ENCODE results near the gene TMEM150B.

Gene TMEM150B

DNA sequence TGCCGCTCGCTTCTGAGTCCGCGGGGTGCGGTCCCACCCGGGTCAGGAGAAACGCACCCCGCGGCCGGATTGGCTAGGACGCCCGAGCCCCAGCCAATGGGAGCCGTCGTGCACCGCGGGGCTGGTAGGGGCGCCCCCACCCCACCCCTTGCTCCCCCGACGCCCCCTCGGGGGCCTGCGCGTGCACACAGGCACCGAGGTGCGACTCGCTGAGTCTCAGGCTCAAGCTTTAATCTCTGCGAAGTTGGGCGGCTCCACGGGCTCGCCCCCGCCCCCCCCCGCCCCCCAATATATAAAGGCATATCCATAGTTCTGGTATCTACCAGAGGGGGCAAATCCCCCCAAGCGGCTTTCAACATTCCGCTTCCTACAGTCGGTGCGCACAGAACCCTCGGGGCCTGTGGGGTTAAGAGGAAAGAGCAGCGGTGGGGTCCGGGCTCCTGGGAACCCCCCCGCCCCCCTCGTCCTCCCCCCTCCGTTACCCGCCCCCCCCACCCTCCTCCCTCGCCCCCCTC is 29.6 kb upstream of the TMEM150B start, which contains the start of gene COX6B2:
COX6B2 (minus strand) TSS at position 22 of the 515 bp plus-strand sequence. CDS start 198 bp downstream, outside the sequence.
- DNase-seq = no peak

DNA sequence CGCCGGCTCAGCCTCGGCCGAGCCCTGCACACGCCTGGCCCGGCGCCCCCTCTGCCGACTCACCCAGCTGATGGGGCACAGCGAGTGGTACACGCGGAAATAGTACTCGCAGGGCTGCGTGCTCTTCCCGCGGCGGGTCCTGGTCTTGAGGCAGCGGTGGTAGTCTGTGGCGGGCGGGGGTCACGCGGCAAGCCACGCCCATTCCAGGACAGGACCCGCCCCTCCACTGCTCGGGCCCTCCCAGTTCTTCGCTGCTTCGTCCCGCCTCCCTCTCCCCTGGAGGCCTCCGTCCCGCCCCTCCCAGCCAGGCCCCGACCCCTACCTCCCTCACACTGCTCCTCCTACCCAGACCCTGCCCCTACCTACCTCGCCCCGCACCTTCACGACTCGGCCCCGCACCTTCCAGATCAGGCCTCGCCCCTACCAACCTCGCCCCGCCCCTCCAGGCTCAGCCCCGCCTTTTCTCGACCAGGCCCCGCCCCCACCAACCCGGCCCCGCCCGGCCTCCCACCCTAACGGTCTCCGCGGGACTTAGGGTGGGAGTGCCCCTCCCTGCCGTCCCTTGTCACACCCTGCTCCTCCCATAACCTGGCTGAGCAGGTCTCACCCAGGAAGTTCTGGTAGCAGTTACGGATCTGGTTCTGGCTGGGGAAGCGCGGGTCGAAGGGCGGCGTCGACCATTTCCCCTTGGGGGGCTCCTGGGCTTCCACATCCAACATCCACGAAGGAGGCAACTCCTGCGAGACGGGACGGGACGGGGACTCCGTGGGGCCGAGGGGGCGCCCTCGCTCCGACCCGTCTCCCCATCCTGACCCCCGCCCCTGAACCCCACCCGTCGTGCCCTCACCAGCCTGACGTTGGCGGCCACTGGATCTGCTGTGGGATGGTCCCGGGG is 28.9 kb upstream of the TMEM150B start:
- peak in 5 of 6 experiments; percentile 51 to 75 (median 65) for DNase-seq

DNA sequence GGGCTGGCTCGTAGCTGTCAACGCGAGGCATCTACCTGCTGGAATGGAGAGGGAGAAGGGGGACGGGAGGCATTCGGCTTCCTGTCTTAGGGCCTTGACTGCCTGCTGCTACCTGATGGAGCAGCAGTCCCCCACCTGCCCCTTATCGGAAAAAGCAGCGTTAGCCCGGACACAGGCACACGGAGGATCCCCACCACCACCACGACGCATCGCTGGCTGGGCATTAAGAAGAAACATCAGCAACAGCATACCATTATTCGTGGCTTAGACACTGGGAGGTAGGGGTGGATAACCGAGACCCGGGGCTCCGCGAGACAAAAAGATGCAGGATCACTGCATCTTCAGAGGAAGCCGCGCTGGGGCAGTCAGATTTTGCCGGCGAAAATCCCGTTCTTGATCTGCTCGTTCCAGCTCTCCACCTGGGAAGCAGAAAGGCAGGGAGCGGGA is 28.2 kb upstream of the TMEM150B start:
- DNase-seq = peak in 1 of 6 experiments; percentile 48

DNA sequence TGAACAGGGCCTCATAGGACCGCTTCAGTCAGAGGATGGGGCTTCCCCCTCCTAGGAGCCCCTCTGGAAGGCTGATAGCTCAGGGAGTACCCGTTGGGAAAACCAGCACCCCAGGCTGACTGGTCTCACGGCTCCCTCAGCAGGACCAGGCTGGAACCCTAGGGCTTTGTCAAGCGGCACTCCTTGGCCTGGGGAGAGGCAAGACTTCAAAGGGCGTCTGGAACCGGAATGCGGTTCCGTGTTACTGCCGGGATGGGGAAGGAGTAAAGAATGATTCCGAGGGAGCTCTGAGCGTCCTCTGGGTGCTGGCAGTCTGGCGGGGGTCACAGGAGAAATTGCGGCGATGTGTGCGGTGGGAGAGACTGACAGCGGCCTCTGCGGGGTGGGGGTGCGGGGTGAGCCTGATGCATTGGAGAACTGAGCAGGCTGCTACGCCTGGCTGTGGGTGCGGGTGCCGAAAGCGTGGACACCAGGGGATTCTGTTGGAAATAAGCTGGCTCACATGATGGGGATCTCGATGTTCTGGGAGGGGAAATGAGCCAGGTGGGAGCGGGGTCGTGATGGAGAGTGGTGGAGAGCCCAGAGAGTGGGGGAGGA is 27.5 kb upstream of the TMEM150B start:
- no peak for DNase-seq

DNA sequence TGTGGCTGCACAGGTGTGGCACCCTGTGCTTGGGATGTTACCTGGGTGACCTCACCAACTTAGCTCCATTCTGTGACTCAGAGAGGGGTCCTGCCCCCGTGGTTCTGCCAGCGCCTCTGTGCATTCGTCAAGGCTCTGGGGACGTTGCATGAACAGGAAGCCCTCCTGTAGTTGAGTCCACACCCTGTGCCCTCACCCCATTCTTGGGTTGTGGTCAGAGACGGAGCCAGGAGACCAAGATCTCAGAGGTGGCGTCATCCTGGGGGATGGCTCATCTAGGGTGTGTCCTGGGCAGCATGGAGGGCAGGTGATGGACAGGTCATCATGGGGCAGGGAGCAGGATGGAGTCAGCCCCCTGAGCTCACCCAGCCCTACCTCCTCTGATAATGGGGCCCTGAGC is 26.9 kb upstream of the TMEM150B start:
- no peak for DNase-seq

DNA sequence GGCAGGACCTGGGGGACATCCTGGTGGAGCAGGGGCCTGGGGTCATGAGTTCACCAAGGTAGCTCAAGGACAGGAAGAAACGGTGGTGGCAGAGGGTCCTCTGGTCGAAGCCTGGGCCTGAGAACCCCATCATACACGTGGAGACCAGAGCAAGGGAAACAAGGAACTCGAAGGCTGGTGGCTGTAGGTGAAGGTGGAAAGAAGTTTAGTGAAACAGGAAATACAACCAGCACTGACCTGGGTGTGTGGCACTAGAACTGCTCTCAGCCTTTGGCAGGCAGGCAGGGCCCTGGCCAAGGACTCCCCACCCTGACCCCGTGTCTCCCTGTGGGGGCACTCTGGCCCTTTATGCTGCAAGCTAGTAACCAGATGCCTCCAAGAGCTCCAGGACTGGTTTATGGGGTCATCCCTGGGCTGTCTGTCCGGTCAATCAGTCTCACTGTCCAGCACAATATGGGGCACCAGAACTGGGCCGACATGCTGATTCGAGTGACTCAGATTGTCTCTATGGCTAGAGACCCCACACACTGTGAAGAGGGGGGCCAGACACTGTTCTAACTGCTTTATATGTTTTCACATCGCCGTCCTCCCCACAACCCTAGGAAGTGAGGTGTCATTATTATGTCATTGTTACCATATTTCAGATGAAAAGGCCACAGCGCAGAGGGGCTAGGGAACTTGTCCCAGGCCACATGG is 25.6 kb upstream of the TMEM150B start:
- DNase-seq = no peak

DNA sequence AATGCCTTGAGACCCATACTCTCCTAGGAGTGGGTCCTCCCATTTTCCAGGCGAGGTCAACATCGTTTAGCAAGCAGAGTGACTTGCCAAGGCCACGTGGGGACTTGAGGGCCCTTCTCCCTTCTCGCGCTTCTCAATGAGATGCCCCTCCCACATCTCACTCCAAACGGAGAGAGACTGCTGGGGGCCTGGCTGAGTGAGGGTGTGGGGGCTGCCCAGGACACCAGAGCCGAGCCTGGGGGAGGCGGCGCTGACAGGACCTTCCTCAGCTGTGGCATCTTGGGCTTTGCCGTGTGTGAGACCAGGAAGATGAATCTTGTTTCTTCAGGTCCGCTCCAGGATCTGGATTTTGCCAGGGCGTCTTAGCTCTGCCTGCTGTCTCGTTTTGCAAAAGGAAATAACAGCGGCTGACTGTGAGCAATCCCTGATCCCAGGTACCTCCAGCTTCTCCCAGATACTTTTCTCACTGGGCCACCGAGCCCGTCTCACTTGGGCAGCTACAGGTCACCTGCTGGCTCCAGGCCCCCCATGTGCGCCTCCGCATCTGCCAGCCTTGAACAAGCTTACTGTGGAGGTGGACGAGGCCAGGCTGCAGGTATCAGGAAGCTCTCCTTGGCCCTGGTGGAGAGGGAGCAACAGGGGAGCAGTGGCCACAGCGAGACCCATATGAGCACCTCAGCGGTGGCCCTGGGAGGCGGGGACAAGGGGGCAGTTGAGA is 23.3 kb upstream of the TMEM150B start:
- no peak for DNase-seq

DNA sequence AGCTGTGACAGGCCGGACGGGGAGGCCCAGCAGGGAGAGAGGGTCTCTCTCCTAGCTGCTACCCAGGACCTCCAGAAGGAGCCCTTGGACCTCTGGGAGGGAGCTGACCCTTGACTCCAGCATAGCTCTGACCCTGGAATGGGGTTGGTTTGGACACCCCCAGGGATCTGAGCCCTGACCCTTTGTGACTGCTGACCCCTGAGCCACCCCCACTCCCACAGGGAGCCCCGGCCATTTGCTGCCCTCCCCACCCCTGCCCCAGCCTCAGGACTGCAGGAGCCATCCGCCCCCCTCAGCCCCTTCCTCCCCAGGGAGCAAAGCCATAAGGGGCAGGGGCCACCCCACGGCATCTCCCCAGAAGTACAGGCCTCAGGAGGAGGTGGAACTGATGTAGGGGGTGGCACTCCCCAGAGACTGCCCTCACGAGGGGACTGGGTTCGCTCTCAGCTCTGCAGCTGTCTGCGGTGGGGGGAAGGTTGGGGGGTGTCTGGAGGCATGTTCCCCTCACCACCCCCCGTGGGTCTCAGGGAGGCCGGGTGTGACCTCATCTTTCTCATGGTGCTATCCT is 22.4 kb upstream of the TMEM150B start:
- DNase-seq = no peak

DNA sequence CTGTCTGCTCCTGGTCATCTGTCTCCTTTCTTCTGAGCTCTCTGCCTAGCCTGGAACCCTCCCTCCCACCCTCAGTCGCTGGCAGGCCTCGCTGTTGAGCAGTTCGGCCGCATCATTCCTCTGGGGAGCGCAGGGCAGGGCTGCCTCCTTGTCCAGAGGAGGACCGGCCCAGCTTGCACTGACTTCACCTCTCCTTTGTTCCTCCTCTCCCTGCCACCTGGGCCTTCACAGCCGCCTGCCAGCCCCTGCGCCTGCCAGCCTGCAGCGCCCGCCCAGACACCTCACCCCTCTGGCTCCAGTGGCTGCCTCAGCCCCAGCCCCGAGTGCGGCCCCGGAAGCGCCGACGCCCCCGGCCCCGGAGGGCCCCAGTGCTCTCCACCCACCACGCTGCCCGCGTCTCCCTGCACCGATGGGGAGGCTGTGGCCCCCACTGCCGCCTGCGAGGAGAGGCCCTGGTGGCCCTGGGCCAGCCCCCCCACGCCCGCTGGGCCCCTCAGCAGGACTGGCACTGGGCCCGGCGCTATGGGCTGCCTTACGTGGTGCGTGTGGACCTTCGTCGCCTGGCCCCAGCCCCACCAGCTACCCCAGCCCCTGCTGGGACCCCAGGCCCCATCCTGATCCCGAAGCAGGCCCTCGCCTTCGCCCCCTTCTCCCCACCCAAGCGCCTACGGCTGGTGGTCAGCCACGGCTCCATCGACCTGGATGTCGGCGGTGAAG is 21.7 kb upstream of the TMEM150B start:
- no peak for DNase-seq

DNA sequence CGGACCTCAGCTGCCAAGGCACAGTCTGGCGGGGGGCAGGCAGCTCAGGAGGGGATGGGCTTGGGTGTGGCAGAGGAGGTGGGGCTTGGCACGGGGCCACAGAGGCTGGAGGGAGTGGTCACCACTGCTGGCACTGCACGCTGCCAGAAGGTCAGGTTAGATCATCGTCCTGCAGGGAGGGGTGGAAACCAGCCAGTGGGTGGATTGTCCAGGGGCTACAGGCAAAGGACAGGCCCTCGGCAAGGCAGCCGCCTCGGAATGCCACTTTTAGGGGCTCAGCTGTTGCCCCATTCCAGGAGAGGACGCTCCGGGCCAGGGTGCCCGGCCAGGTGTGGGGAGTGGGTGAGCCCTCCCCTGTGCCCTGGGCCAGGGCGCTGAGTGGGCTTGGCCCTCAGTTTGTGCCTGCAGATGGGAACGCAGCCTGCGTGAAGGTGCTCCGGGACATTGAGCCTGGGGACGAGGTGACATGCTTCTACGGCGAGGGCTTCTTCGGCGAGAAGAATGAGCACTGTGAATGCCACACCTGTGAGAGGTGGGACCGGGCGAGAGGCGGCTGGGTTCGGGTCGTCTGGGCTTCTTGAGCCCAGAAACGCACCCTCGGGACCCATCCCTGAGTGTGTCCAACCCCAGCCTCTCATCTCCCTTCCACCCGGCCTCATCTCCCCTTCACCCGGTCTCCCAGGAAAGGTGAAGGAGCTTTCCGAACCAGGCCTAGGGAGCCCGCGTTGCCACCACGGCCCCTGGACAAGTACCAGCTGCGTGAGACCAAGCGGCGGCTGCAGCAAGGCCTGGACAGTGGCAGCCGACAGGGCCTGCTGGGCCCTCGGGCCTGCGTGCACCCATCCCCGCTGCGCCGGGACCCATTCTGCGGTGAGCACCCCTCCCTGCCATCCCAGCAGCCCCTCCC is 20.9 kb upstream of the TMEM150B start:
- no peak for DNase-seq

DNA sequence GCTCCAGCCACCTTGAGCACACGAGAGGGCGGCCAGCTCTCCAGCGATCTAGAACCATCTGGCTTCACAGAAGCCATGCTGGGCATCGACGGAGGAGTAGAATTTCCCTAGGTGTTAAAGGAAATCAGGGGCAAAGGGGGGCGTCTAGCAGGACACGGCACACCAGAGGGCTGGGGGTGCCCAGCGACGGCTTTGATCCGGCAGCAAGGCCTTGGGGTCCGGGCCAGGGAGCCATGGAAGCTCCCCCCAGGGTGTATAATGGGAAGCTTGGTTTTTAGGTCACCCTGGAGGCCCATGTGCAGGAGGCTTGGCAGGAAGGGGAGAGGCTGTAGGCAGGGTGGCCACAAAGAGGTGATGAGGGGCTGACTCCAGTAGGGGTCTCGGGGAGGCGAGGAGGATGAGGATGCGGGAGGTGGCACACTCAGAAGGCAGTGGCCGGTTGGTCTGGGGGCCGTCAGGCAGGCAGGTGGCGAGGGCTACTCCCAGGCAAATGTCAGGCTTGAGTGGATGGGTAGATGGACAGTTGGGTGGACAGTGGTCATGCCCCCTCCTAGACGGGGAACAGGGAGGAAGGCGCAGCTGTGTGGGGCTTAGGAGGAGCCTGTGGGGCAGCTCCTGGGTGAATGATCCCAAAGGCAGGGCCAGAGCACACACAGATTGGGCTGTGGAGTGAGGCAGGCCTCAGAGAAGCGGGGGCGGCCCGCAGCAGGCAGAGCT is 20.1 kb upstream of the TMEM150B start:
- no peak for DNase-seq

DNA sequence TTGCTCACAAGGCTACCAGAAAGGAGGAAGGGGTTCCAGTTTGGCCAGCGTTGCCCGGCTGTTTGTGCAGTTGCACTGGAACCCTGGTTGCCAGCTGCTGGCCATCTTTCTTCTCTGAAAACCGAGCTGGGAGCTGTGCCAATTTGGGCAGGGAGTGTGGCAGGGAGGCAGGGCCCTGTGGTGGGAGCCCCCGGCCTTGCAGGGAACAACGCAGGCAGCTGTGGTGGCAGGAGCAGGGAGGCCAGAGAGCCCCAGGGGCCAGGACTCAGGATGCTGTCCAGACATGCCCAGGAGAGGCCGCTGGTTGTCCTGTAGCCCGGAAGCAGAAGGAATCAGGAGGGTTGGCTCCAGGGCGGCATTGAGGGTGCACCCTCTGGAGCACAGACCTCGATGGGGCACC is 19.3 kb upstream of the TMEM150B start:
- DNase-seq = no peak

DNA sequence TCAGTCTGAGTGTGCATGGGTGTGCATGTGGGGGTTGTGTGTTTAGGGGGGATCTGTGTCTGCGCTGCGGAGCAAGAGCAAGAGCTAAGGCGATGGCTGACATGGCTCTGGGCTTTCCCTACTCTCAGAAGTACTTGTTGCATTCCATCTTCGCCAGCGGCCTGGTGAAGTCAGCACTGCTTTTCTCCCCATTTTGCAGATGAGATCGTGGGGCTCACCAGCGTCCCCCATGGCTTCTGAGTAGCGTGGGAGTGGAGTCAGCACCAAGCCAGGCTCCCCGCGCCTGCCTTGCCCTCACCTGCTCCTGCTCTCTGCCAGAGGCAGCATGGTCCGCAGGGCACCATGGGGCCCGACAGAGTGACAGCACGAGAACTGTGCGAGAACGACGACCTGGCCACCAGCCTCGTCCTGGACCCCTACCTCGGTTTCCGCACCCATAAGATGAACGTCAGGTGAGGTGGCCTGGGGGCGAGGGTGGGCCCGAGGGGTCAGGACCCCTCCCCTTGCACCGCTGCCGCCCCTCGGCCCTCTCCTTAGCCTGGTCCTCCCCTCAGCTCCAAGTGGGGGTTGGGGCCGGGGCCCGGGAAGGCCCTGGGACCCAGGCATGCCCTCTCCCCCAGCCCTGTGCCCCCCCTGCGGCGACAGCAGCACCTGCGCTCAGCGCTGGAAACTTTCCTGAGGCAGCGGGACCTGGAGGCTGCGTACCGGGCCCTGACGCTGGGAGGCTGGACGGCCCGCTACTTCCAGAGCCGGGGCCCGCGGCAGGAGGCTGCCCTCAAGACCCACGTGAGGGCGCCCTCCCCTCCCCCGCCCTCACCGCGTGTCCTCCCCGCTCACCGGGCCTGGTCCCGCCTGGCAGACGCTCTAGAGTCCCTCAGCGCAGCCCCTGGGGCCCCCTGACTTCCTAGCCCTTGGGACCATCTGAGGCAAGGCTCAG is 16.7 kb upstream of the TMEM150B start:
- no peak for DNase-seq

DNA sequence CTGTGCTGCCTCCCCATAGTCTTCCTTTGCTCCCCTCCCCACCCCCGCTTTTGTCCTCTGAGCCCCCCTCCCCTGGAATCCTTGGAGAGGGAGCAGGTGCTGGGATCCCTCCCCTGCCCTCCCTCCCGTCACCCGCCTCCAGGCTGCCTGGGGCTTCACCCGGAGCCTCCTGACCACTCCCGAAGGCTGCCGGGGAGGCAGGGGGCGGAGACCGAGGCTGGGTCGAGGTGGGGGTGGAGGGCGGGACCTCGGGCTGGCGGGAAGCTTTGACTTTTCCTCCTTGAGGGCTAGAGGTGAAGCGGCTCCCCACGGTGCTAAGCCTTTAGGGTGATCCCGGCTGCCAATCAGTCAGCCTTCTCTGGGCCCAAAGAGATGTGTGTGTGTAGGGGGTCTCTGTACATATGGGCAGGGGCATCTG is 16.0 kb upstream of the TMEM150B start:
- DNase-seq = peak in 4 of 6 experiments; percentile 26 to 37 (median 31)

DNA sequence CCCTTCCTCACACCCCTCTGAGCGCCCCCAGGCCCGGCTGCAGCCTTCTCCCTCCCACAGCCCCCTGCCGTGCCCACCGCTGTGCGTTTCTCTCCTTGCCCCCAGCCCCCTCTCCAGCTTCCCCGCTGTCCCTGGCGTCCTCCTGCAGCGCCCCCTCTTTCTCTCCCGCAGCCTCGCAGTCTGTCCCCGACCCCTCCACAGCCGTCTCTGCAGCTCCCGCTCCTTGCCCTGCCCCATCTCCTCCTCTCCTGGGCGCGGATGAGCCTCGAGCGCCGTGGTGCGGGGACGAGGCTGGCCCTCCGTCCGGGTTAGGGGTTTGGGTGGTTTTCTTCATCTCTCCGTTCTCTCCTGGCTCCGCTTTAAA is 15.6 kb upstream of the TMEM150B start:
- DNase-seq = peak in 1 of 6 experiments; percentile 21

DNA sequence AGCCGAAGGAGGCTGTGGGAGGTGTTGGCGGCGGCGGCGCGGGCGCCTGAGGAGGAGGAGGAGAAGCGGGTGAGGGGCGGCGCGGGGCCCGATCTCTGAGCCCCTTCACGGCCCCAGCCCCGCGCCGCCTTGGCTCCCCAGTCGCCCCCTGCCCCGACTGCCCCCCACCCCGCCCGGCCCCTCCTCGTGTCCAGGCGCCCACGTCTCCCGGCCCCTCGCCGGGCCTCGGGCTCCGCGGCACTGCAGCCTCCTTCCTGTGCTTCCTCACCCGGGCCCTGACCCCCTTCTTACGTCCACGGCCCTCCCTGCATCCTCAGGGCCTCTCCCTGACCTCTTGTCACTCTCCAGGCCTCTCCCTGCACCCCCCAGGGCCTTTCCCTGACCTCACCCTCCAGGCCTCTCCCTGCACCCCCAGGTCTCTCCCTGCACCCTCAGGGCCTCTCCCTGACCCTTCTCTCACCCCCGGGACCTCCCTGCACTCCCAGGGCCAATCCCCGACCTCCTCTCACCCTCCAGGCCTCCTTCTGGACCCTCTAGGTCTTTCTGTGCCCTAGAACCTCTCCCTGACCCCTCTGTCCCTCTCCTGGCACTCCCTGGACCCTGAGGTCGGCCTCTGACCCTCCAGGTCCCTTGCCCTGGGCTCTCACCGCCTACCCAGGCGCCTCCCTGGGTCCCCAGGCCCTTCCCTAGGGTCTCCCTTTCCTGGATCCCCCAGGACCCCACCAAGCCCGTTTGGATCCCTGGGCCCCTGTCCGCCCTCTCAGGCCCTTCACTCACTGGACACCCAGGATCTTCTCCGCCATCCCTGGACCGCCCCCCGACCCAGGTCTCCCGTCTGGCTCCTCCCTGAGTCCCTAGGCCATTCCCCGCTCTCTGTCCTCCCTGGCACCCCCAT is 15.0 kb upstream of the TMEM150B start:
- DNase-seq = peak in 2 of 6 experiments; percentile 37 to 53

DNA sequence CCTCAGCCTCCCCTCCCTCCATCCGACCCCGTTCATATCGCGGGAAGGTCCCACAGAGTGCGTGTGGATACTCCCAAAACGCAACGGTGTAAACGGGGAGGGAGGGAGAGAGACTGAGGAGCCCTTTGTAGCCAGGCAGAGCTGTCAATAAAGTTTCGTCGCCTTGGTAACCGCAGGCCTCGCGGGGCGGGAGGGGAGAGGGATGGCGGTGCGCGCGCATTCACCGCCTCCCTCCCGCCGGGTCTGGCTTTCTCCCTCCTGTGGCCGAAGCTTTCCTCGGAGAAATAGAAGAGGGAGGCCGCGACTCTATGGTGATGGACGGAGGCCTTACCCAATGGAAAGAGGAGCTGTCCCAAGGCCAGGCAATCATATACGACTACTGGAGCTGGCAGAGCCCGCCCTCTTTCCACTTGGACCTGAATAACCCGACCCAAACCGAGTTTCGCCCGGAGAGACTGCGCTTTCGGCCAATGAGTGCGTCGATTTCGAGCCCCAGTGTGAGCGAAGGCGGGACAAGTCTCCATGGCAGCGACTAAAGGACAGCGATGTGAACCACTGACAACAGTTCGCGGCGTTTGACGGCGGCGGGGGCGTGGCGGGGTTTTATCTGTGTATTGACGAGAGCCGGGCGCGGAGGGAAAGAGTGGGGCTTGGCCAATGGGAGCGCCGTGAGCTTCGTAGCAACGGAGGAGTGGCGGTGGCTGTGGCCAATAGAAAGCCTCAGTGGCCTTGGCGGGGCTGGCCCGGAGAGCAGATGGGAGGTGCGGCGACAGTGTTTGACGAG is 14.2 kb upstream of the TMEM150B start, which contains the start of gene KMT5C:
KMT5C (plus strand) TSS at position 772 of the 784 bp plus-strand sequence. CDS start 2,061 bp downstream, outside the sequence.
- DNase-seq = peak; percentile 99 to 100 (median 100)

Measured in stimulated activated naive CD4-positive, alpha-beta T cell (primary cell).